B cell (primary cell): Measurements from ENCODE around the gene MAB21L4. TPM values are rescaled to one million over a fixed set of nuclear protein-coding genes. Genes with fewer than 3 reads are reported as not detected.

Experiments
- ATAC-seq: fragments of 200-7000 bp; cut with Tn5 transposase; one replicate; pipeline ENCODE4 v1.10.0; 2021; ENCODE audit warnings: low read depth, mild to moderate bottlenecking, moderate number of reproducible peaks, moderate library complexity
- CTCF ChIA-PET: fragments of 350-600 bp; sonication (Branson Sonifier 250); formaldehyde crosslinking; loops from one replicate; lab custom pipeline; 2021; ENCODE audit warnings: antibody characterized with exemption, inconsistent platforms; lab: Charles Lee
- POLR2A ChIA-PET: fragments of 350-600 bp; sonication (Branson Sonifier 250); formaldehyde crosslinking; loops from one replicate; lab custom pipeline; 2021; ENCODE audit warnings: antibody characterized with exemption; lab: Charles Lee
- DNase-seq: peaks from one replicate; pipeline ENCODE4 v3.0.0; 2013
- H2AFZ ChIP-seq: 2 replicates; pipeline ENCODE4 v1.6.1; 2012; ENCODE audit warnings: mild to moderate bottlenecking, low read depth, low read length; ENCODE audit not compliant: insufficient read depth, poor library complexity, severe bottlenecking
- H3K27ac ChIP-seq, 2 donors: 1 replicate in 1 of 2; 2 replicates in 1 of 2; pipeline ENCODE4 v1.5.1; 2012 to 2013; ENCODE audit warnings: low read length in 2 of 2, mild to moderate bottlenecking in 2 of 2, moderate library complexity in 1 of 2
- H3K27me3 ChIP-seq, 4 experiments: fragments of 200-600 bp in 1 of 4; sonication (generic) in 1 of 4; replicated peaks in 1 of 4; 1 replicate in 2 of 4; 2 replicates in 2 of 4; pipeline versions ENCODE4 v1.6.1 to v1.7.0; 2013 to 2016; ENCODE audit warnings: low read length in 3 of 4, mild to moderate bottlenecking in 2 of 4, mixed read lengths in 1 of 4, moderate library complexity in 1 of 4; ENCODE audit not compliant: insufficient read depth in 4 of 4, control insufficient read depth in 3 of 4; ENCODE audit errors: control extremely low read depth in 1 of 4
- H3K36me3 ChIP-seq, 2 experiments: replicated peaks in 1 of 2; 1 replicate in 1 of 2; 2 replicates in 1 of 2; pipeline versions ENCODE4 v1.6.1 to v1.7.1; 2013; ENCODE audit warnings: low read length in 1 of 2; ENCODE audit not compliant: insufficient read depth in 2 of 2, control insufficient read depth in 1 of 2; ENCODE audit errors: control extremely low read depth in 1 of 2, extremely low read depth in 1 of 2
- H3K4me1 ChIP-seq, 2 donors: fragments of 200-600 bp in 1 of 2; sonication (generic) in 1 of 2; 1 replicate in 1 of 2; 2 replicates in 1 of 2; pipeline versions ENCODE4 v1.5.1 to v1.6.1; 2013 to 2017; ENCODE audit warnings: low read length in 2 of 2; ENCODE audit not compliant: control insufficient read depth in 2 of 2, insufficient read depth in 2 of 2
- H3K4me2 ChIP-seq: replicated peaks from 2 replicates; pipeline ENCODE3; 2012; ENCODE audit warnings: mild to moderate bottlenecking, low read depth, low read length; ENCODE audit not compliant: poor library complexity, severe bottlenecking
- H3K4me3 ChIP-seq, 5 experiments: fragments of 200-600 bp in 1 of 5; sonication (generic) in 1 of 5; 1 replicate in 3 of 5; 2 replicates in 2 of 5; pipeline versions ENCODE4 v1.5.1 to v1.7.0; 2011 to 2016; ENCODE audit warnings: low read length in 4 of 5, mild to moderate bottlenecking in 4 of 5, low read depth in 2 of 5, control low read depth in 1 of 5, moderate library complexity in 1 of 5; ENCODE audit not compliant: insufficient read depth in 1 of 5; ENCODE audit errors: control extremely low read depth in 1 of 5, extremely low read depth in 1 of 5
- H3K79me2 ChIP-seq: fragments of 200-600 bp; sonication (generic); one replicate; pipeline ENCODE4 v1.6.0; 2016; ENCODE audit warnings: low read length; ENCODE audit not compliant: control insufficient read depth, insufficient read depth
- H3K9ac ChIP-seq: fragments of 200-600 bp; sonication (generic); 2 replicates; pipeline ENCODE4 v1.6.1; 2017; ENCODE audit warnings: mild to moderate bottlenecking, low read length, moderate library complexity
- H3K9me3 ChIP-seq, 3 donors: one replicate each; pipeline versions ENCODE4 v1.6.1 to v1.7.1; 2013; ENCODE audit warnings: low read length in 2 of 3; ENCODE audit not compliant: control insufficient read depth in 2 of 3, insufficient read depth in 1 of 3; ENCODE audit errors: control extremely low read depth in 1 of 3
- H4K20me1 ChIP-seq: 2 replicates; pipeline ENCODE4 v1.6.0; 2012; ENCODE audit warnings: mild to moderate bottlenecking, low read length; ENCODE audit not compliant: insufficient read depth, control insufficient read depth, poor library complexity, severe bottlenecking
- H3K27ac Mint-ChIP-seq: one replicate; pipeline ENCODE4 v1.8.0; 2021; ENCODE audit warnings: mixed read lengths
- H3K27me3 Mint-ChIP-seq: one replicate; pipeline ENCODE4 v1.8.0; 2021; ENCODE audit warnings: mixed read lengths
- H3K4me1 Mint-ChIP-seq: one replicate; pipeline ENCODE4 v1.8.0; 2021; ENCODE audit warnings: mixed read lengths
- H3K4me3 Mint-ChIP-seq: one replicate; pipeline ENCODE4 v1.8.0; 2021; ENCODE audit warnings: mixed read lengths
- H3K9me3 Mint-ChIP-seq: one replicate; pipeline ENCODE4 v1.8.0; 2022; ENCODE audit warnings: mixed read lengths; ENCODE audit not compliant: insufficient read depth
- EZH2 ChIP-seq: IDR thresholded peaks from 2 replicates; pipeline ENCODE4 v1.6.1; 2012; ENCODE audit warnings: borderline replicate concordance, low read depth, mild to moderate bottlenecking, moderate library complexity, low read length; ENCODE audit not compliant: insufficient read depth, poor library complexity, severe bottlenecking
- WGBS: methylation state at CpG from one replicate; pipeline ENCODE4 v1.1.5; 2013; ENCODE audit warnings: missing lambda C conversion rate; ENCODE audit not compliant: insufficient coverage; 5-methylcytosine and 5-hydroxymethylcytosine counted together
- intact Hi-C: fragments of 100-400 bp; cut with micrococcal nuclease; formaldehyde crosslinking; loops from one replicate; pipeline ENCODE4 v1.10.0; 2022
- polyA plus RNA-seq: library from polyadenylated mRNA; depleted of rRNA; stranded (reverse); fragments of >200 nt; gene quantifications from 2 replicates; pipeline ENCODE4 v1.2.3, GENCODE V29; 2012
- total RNA-seq, 2 donors: library from RNA; stranded (reverse); fragments of 120-200 nt in 1 of 2; gene quantifications; 1 replicate in 1 of 2; 2 replicates in 1 of 2; pipeline versions ENCODE4 v1.2.3 to v1.2.4, GENCODE V29; 2013 to 2022
- TF ChIP-seq, protein P1 (sequence below): fragments of 200-600 bp; IDR thresholded peaks from one replicate; pipeline ENCODE4 v1.8.0; 2022; ENCODE audit warnings: antibody characterized with exemption, mild to moderate bottlenecking

MAB21L4 gene
- total and polyA plus RNA-seq, 2 donors (not counting 1 experiment from before 2014, with no cell fraction given), result not detected

DNA sequence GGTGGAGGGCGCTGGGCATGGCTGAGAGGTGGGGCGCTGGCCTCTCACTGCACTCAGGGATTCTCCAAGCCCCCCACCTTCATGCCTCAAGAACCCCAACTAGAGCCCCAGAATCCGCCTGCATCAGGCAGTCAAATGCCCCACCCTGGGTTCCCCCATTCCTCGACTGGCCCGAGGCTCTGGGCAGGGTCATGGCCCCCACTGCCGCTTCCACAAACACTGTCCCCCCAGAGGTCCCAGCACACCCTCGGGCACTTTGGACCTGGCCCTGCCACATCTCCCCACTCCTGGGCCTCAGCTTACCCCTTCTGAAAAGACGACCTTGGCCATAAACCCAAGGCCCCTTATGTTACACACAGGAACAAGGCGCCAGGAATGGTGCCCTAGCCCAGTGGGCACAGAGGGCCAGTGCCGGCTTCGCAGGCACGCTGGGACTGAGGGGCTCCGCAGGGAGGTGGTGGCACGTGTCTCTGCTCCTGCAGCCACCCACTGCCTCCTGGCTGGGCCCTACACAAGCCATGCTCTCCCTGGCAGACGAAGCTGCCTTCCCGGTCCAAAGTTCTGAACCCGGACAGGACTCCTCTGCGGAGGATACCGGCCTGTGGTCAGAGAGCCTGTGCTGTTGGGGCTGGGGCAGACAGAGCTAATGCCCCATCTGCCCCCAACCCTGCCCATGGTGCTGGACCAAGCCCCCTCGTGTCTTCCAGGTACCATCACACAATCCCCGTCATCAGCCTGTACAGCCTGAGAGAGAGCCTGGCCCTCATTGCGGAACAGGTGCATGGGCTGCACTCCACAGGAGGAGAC, 20.5 kb downstream of the MAB21L4 start:
- Histone ChIP-seq H3K36me3 (no peaks in the 10 kb centered on the region), H2AFZ (no peak overlapping the region), H3K9ac (no peak overlapping the region), H4K20me1 (no peaks in the 10 kb centered on the region), H3K79me2 (no peaks in the 10 kb centered on the region), H3K4me2 (no peak overlapping the region), H3K4me3 (no peak overlapping the region), H3K27ac (no peak overlapping the region), H3K4me1 (no peaks in the 10 kb centered on the region), H3K27me3 (no peaks in the 10 kb centered on the region), H3K9me3 (no peaks in the 10 kb centered on the region)
- H3K27ac Mint-ChIP-seq, result no peak overlapping the region
- no peaks in the 10 kb centered on the region for H3K9me3 Mint-ChIP-seq
- 96% methylated on average over 22 of the region's 22 CpGs for WGBS
- POLR2A ChIA-PET, result no interaction called here
- CTCF ChIA-PET, result no interaction called here
- ATAC-seq (no peak), DNase-seq (no peak)
- TF ChIP-seq, protein P1, sequence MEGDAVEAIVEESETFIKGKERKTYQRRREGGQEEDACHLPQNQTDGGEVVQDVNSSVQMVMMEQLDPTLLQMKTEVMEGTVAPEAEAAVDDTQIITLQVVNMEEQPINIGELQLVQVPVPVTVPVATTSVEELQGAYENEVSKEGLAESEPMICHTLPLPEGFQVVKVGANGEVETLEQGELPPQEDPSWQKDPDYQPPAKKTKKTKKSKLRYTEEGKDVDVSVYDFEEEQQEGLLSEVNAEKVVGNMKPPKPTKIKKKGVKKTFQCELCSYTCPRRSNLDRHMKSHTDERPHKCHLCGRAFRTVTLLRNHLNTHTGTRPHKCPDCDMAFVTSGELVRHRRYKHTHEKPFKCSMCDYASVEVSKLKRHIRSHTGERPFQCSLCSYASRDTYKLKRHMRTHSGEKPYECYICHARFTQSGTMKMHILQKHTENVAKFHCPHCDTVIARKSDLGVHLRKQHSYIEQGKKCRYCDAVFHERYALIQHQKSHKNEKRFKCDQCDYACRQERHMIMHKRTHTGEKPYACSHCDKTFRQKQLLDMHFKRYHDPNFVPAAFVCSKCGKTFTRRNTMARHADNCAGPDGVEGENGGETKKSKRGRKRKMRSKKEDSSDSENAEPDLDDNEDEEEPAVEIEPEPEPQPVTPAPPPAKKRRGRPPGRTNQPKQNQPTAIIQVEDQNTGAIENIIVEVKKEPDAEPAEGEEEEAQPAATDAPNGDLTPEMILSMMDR, result no peak
- no peak for TF ChIP-seq EZH2
- no peaks in the 10 kb centered on the region for H3K27me3 Mint-ChIP-seq
- H3K4me3 Mint-ChIP-seq, result no peak overlapping the region
- intact Hi-C loops, result no loop called here
- H3K4me1 Mint-ChIP-seq, result no peaks in the 10 kb centered on the region

DNA sequence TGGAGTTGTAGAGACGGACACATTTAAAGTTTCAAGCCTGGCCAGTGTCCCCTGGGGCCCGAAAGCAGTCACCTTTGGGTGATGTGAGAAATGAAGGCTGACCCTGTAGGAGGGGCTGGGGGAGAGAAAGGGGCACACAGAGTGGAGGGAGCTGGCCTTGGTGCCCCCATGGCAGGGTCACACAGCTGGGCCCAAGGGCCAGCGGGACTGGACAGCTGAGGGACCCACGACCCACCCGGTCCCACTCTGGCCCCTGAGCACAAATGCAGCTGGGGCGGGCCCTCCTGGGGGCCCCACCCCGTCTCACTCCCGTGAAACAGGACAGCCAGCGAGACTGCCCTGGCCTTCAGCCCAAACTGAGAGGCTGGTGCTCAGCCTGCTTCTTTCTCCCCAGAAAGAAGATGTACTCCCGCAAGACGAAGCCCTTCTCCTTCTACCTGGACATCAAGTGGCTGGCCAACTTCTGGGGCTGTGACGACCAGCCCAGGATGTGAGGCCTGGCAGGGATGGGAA, 21.2 kb downstream of the MAB21L4 start:
- no peak for ATAC-seq
- Histone ChIP-seq H3K4me1 (no peaks in the 10 kb centered on the region), H2AFZ (no peak overlapping the region), H3K9me3 (no peaks in the 10 kb centered on the region), H3K9ac (no peak overlapping the region), H3K4me3 (no peak overlapping the region), H3K4me2 (no peak overlapping the region), H3K27ac (no peak overlapping the region), H3K27me3 (no peaks in the 10 kb centered on the region), H3K79me2 (no peaks in the 10 kb centered on the region), H3K36me3 (no peaks in the 10 kb centered on the region), H4K20me1 (no peaks in the 10 kb centered on the region)
- Mint-ChIP-seq H3K4me3 (no peak overlapping the region), H3K27me3 (no peaks in the 10 kb centered on the region), H3K9me3 (no peaks in the 10 kb centered on the region), H3K4me1 (no peaks in the 10 kb centered on the region), H3K27ac (no peak overlapping the region)
- CTCF ChIA-PET, result no interaction called here
- WGBS, result 94% methylated on average over 9 of the region's 12 CpGs
- POLR2A ChIA-PET, result no interaction called here
- TF ChIP-seq, protein P1, result no peak
- no peak for TF ChIP-seq EZH2
- DNase-seq, result no peak
- intact Hi-C loops, result no loop called here
